Measurements from ENCODE around the gene PMPCA. TPM values are rescaled to one million over a fixed set of nuclear protein-coding genes. Genes with fewer than 3 reads are reported as not detected.

PMPCA gene
- total RNA-seq, 1 experiment from 2014 or later = 116 TPM

- no peaks in the 10 kb centered on the region for H4K20me1 ChIP-seq (ENCODE audit: insufficient read depth)
- no peaks in the 10 kb centered on the region for H3K9me2 ChIP-seq (ENCODE audit: insufficient read depth)
- no peaks in the 10 kb centered on the region for H3K9me3 ChIP-seq (ENCODE audit: control insufficient read depth in 1 of 2, insufficient read depth in 1 of 2, low read depth in 1 of 2, low read length in 2 of 2)
- RAD21 ChIA-PET (ENCODE audit: low non-redundant PET in 1 of 2, low total read pairs in 2 of 2, uncharacterized antibody in 2 of 2, unreplicated experiment in 2 of 2) = no interaction called here
- H2AFZ ChIP-seq (ENCODE audit: low read depth, low read length, poor library complexity, severe bottlenecking) = no peak overlapping the region
- CTCF ChIA-PET = no interaction called here
- no TSS peak for BruUV-seq (replicated peaks)
- peaks cover 46% of the 10 kb centered on the region for H3K79me2 ChIP-seq (ENCODE audit: insufficient read depth, low read length)
- no peaks in the 10 kb centered on the region for H3K27me3 ChIP-seq (ENCODE audit: insufficient read depth, low read length)
- ATAC-seq = no peak
- intact Hi-C loops (cut with micrococcal nuclease) = no loop called here
- POLR2A ChIA-PET = no interaction called here
- H3K4me3 ChIP-seq (replicated peaks in 1 of 2; ENCODE audit: low read depth in 1 of 2, low read length in 2 of 2) = no peak overlapping the region
- H3K27ac ChIP-seq (ENCODE audit: low read depth, low read length) = no peak overlapping the region
- TF ChIP-seq YY1 (IDR thresholded peaks at IDR 0.05; ENCODE audit: extremely low read depth, insufficient replicate concordance, low read depth, low read length) (no peak), ZBTB33 (IDR thresholded peaks at IDR 0.05; ENCODE audit: extremely low read depth, insufficient replicate concordance, low read length) (no peak), CBX3 (IDR thresholded peaks at IDR 0.05; ENCODE audit: low read depth) (no peak), ZFX (IDR thresholded peaks at IDR 0.05) (no peak), RAD21 (IDR thresholded peaks at IDR 0.05; ENCODE audit: low read depth) (no peak), POLR2A (IDR thresholded peaks at IDR 0.05; ENCODE audit: borderline replicate concordance, extremely low read depth, insufficient read depth, insufficient read length) (no peak)
- H3K9ac ChIP-seq (ENCODE audit: low read length) = no peak overlapping the region
- peaks cover 3% of the 10 kb centered on the region in 2 experiments for H3K4me1 ChIP-seq (ENCODE audit: control insufficient read depth in 1 of 2, insufficient read depth in 2 of 2, low read length in 2 of 2)
- no peak for DNase-seq (ENCODE audit: low read depth, low spot score)
- peaks cover 54 to 64% of the 10 kb centered on the region in 2 experiments for H3K36me3 ChIP-seq (ENCODE audit: control insufficient read depth in 1 of 2, insufficient read depth in 2 of 2, low read length in 2 of 2)
- H3K4me2 ChIP-seq (ENCODE audit: low read length) = no peak overlapping the region
Measured at GRCh38 chr9:136393531-136393930, 16.9 kb upstream of the PMPCA start.

- CTCF ChIA-PET = no interaction called here
- POLR2A ChIA-PET = no interaction called here
- BruUV-seq (replicated peaks) = no TSS peak
Measured at GRCh38 chr9:136394312-136395019, 16.0 kb upstream of the PMPCA start.

More at GRCh38 chr9:136394312-136395019, 16.0 kb upstream of the PMPCA start:
- H4K20me1 ChIP-seq (ENCODE audit: insufficient read depth) = no peaks in the 10 kb centered on the region
- TF ChIP-seq SP1 (IDR thresholded peaks at IDR 0.05; ENCODE audit: low read depth) (no peak), ELF1 (IDR thresholded peaks at IDR 0.05; ENCODE audit: borderline replicate concordance, low read depth) (no peak), POLR2AphosphoS5 (IDR thresholded peaks at IDR 0.05; ENCODE audit: low read depth, low read length) (no peak)
- ATAC-seq = no peak
- H3K27ac ChIP-seq (ENCODE audit: low read depth, low read length) = no peak overlapping the region
- H2AFZ ChIP-seq (ENCODE audit: low read depth, low read length, poor library complexity, severe bottlenecking) = no peak overlapping the region
- H3K9me2 ChIP-seq (ENCODE audit: insufficient read depth) = no peaks in the 10 kb centered on the region
- intact Hi-C loops (cut with micrococcal nuclease) = no loop called here
- peaks cover 55% of the 10 kb centered on the region for H3K79me2 ChIP-seq (ENCODE audit: insufficient read depth, low read length)
- DNase-seq (ENCODE audit: low read depth, low spot score) = no peak
- peaks cover 7 to 9% of the 10 kb centered on the region in 2 experiments for H3K4me1 ChIP-seq (ENCODE audit: control insufficient read depth in 1 of 2, insufficient read depth in 2 of 2, low read length in 2 of 2)
- H3K4me2 ChIP-seq (ENCODE audit: low read length) = no peak overlapping the region
- H3K27me3 ChIP-seq (ENCODE audit: insufficient read depth, low read length) = no peaks in the 10 kb centered on the region
- H3K9me3 ChIP-seq (ENCODE audit: control insufficient read depth in 1 of 2, insufficient read depth in 1 of 2, low read depth in 1 of 2, low read length in 2 of 2) = no peaks in the 10 kb centered on the region
- RAD21 ChIA-PET (ENCODE audit: low non-redundant PET in 1 of 2, low total read pairs in 2 of 2, uncharacterized antibody in 2 of 2, unreplicated experiment in 2 of 2) = no interaction called here
- no peak overlapping the region for H3K4me3 ChIP-seq (replicated peaks in 1 of 2; ENCODE audit: low read depth in 1 of 2, low read length in 2 of 2)
- H3K9ac ChIP-seq (ENCODE audit: low read length) = no peak overlapping the region
- peaks cover 47 to 64% of the 10 kb centered on the region in 2 experiments for H3K36me3 ChIP-seq (ENCODE audit: control insufficient read depth in 1 of 2, insufficient read depth in 2 of 2, low read length in 2 of 2)
